H1 (cell line): ENCODE measurements around the gene ZFP90. TPM values are rescaled to one million over a fixed set of nuclear protein-coding genes. Genes with fewer than 3 reads are reported as not detected.

Experiments used
- BACH1 ChIP-seq: IDR thresholded peaks from 2 replicates; pipeline ENCODE4 v1.6.1; 2012; ENCODE audit warnings: low read length, improper control_type of control experiment
- EP300 ChIP-seq, 2 experiments: IDR thresholded peaks; 1 replicate in 1 of 2; 2 replicates in 1 of 2; pipeline ENCODE4 v1.6.1; 2011 to 2012; ENCODE audit warnings: low read depth in 2 of 2, low read length in 2 of 2, mild to moderate bottlenecking in 2 of 2, borderline replicate concordance in 1 of 2, inconsistent platforms in 1 of 2, moderate library complexity in 1 of 2
- JUND ChIP-seq: IDR thresholded peaks from 2 replicates; pipeline ENCODE4 v1.6.1; 2011; ENCODE audit warnings: mild to moderate bottlenecking, improper control_type of control experiment, low read length
- POLR2AphosphoS5 ChIP-seq: IDR thresholded peaks from 2 replicates; pipeline ENCODE4 v1.6.1; 2011; ENCODE audit warnings: low read depth, low read length
- RAD21 ChIP-seq, 2 experiments: IDR thresholded peaks in 1 of 2; conservative IDR thresholded peaks in 1 of 2; 2 replicates each; pipeline ENCODE4 v1.6.1; 2011; ENCODE audit warnings: low read depth in 2 of 2, low read length in 2 of 2, improper control_type of control experiment in 1 of 2, inconsistent platforms in 1 of 2, mild to moderate bottlenecking in 1 of 2, moderate library complexity in 1 of 2
- RNF2 ChIP-seq: fragments of 200-900, 300-1000 bp; sonication (generic); IDR thresholded peaks from 2 replicates; pipeline ENCODE4 v1.7.1; 2016; ENCODE audit warnings: borderline replicate concordance, low read depth, mild to moderate bottlenecking, antibody characterized with exemption, low read length; ENCODE audit not compliant: poor library complexity, severe bottlenecking; ENCODE audit errors: missing control alignments
- SIRT6 ChIP-seq: IDR thresholded peaks from one replicate; pipeline ENCODE4 v1.7.1; 2012; ENCODE audit warnings: low read length, inconsistent platforms
- SUZ12 ChIP-seq: fragments of 200-600 bp; sonication (generic); IDR thresholded peaks from 2 replicates; pipeline ENCODE4 v1.6.1; 2012; ENCODE audit warnings: mild to moderate bottlenecking, inconsistent platforms, low read length, moderate library complexity, mixed read lengths
- TEAD4 ChIP-seq: IDR thresholded peaks from 2 replicates; pipeline ENCODE4 v1.6.1; 2012; ENCODE audit warnings: low read depth, low read length, inconsistent platforms, mixed read lengths
- polyA plus RNA-seq, 7 experiments: library from polyadenylated mRNA; depleted of rRNA in 3 of 7; stranded (reverse) in 5 of 7; unstranded in 2 of 7; fragments of >200 nt in 5 of 7; fragments of 200-250 nt in 2 of 7; gene quantifications; 1 replicate in 5 of 7; 2 replicates in 1 of 7; 4 replicates in 1 of 7; pipeline versions ENCODE4 v1.2.1 to v1.2.3, GENCODE V29; 2011 to 2013; ENCODE audit warnings: missing spikeins in 2 of 7, mixed read lengths in 2 of 7
- total RNA-seq: library from RNA; stranded (reverse); fragmentation: NEBNext Ultra II Directional; extraction: Animal tissue kit (Norgen Biotek cat#: 25700); gene quantifications from 2 replicates; pipeline ENCODE4 v1.2.1, GENCODE V29; 2021
- TF ChIP-seq, protein P1 (sequence below): fragments of 300-600 bp; sonication (generic); IDR thresholded peaks from 2 replicates; pipeline ENCODE4 v1.7.1; 2012; ENCODE audit warnings: low read length, moderate library complexity, mild to moderate bottlenecking, inconsistent platforms; ENCODE audit not compliant: insufficient replicate concordance

Gene ZFP90
- total and polyA plus RNA-seq, 2 of the 8 experiments (the other 6 are each of a cell fraction or from before 2014, with no cell fraction given), result 10.3 to 19.1 TPM

DNA sequence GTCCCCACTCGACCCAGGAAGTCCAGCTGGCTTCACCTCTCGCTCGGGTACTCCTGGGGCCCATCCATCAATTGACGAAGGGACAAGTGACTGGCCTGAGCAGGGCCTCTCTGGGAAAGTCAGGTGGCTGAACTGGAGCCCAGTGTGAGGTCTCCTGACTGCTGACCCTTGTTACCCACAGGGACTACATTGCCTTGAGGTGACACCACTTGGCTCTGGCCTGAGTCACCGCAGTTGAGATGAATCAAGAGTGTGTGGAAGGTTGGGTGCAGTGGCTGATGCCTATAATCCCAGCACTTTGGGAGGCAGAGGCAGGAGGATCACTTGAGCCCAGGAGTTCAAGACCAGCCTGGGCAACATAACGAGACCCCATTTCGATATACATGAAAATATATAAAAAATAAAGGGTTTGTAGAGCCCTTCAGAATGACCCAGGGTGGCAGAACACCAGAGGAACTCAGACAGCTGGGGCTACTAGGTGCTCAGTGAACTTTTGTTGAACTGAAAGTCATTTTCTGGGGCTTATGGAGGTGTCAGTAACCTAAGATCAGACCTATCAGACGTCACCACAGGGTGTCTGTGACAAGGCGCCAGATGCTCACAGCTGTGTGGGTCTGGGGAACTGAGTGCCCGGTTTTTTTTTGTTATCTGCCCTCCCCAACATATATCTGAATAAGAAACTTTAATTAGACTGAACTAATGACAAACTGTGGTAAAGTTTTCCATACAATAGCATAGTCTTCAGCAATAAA, 14.8 kb upstream of the ZFP90 start (continued):
- TF ChIP-seq, protein P1, sequence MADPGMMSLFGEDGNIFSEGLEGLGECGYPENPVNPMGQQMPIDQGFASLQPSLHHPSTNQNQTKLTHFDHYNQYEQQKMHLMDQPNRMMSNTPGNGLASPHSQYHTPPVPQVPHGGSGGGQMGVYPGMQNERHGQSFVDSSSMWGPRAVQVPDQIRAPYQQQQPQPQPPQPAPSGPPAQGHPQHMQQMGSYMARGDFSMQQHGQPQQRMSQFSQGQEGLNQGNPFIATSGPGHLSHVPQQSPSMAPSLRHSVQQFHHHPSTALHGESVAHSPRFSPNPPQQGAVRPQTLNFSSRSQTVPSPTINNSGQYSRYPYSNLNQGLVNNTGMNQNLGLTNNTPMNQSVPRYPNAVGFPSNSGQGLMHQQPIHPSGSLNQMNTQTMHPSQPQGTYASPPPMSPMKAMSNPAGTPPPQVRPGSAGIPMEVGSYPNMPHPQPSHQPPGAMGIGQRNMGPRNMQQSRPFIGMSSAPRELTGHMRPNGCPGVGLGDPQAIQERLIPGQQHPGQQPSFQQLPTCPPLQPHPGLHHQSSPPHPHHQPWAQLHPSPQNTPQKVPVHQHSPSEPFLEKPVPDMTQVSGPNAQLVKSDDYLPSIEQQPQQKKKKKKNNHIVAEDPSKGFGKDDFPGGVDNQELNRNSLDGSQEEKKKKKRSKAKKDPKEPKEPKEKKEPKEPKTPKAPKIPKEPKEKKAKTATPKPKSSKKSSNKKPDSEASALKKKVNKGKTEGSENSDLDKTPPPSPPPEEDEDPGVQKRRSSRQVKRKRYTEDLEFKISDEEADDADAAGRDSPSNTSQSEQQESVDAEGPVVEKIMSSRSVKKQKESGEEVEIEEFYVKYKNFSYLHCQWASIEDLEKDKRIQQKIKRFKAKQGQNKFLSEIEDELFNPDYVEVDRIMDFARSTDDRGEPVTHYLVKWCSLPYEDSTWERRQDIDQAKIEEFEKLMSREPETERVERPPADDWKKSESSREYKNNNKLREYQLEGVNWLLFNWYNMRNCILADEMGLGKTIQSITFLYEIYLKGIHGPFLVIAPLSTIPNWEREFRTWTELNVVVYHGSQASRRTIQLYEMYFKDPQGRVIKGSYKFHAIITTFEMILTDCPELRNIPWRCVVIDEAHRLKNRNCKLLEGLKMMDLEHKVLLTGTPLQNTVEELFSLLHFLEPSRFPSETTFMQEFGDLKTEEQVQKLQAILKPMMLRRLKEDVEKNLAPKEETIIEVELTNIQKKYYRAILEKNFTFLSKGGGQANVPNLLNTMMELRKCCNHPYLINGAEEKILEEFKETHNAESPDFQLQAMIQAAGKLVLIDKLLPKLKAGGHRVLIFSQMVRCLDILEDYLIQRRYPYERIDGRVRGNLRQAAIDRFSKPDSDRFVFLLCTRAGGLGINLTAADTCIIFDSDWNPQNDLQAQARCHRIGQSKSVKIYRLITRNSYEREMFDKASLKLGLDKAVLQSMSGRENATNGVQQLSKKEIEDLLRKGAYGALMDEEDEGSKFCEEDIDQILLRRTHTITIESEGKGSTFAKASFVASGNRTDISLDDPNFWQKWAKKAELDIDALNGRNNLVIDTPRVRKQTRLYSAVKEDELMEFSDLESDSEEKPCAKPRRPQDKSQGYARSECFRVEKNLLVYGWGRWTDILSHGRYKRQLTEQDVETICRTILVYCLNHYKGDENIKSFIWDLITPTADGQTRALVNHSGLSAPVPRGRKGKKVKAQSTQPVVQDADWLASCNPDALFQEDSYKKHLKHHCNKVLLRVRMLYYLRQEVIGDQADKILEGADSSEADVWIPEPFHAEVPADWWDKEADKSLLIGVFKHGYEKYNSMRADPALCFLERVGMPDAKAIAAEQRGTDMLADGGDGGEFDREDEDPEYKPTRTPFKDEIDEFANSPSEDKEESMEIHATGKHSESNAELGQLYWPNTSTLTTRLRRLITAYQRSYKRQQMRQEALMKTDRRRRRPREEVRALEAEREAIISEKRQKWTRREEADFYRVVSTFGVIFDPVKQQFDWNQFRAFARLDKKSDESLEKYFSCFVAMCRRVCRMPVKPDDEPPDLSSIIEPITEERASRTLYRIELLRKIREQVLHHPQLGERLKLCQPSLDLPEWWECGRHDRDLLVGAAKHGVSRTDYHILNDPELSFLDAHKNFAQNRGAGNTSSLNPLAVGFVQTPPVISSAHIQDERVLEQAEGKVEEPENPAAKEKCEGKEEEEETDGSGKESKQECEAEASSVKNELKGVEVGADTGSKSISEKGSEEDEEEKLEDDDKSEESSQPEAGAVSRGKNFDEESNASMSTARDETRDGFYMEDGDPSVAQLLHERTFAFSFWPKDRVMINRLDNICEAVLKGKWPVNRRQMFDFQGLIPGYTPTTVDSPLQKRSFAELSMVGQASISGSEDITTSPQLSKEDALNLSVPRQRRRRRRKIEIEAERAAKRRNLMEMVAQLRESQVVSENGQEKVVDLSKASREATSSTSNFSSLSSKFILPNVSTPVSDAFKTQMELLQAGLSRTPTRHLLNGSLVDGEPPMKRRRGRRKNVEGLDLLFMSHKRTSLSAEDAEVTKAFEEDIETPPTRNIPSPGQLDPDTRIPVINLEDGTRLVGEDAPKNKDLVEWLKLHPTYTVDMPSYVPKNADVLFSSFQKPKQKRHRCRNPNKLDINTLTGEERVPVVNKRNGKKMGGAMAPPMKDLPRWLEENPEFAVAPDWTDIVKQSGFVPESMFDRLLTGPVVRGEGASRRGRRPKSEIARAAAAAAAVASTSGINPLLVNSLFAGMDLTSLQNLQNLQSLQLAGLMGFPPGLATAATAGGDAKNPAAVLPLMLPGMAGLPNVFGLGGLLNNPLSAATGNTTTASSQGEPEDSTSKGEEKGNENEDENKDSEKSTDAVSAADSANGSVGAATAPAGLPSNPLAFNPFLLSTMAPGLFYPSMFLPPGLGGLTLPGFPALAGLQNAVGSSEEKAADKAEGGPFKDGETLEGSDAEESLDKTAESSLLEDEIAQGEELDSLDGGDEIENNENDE, result no peak
- no peak for TF ChIP-seq RAD21 (IDR thresholded peaks at IDR 0.05 in 1 of 2, conservative IDR thresholded peaks at IDR 0.05 in 1 of 2; ENCODE audit: low read depth in 2 of 2, low read length in 2 of 2)
- TF ChIP-seq SIRT6, result no peak
- no peak for TF ChIP-seq TEAD4
- TF ChIP-seq JUND, result no peak
- TF ChIP-seq SUZ12, result no peak
- no peak for TF ChIP-seq POLR2AphosphoS5
- TF ChIP-seq BACH1, result no peak
- TF ChIP-seq RNF2, result no peak
- no peak for TF ChIP-seq EP300 (IDR thresholded peaks at IDR 0.05; ENCODE audit: borderline replicate concordance in 1 of 2, low read depth in 2 of 2, low read length in 2 of 2)
